HG02870 (cell line): ENCODE results near the gene INAFM1.

ENCODE experiments used
- ATAC-seq: cut with Tn5 transposase; IDR thresholded peaks from one replicate; pipeline ENCODE4 v1.9.1; 2021; ENCODE audit warnings: mild to moderate bottlenecking, moderate library complexity; ENCODE audit not compliant: unreplicated experiment

Gene INAFM1

GRCh38 chr19:47309038-47309437 lies 34.4 kb downstream of the INAFM1 start:
- no peak for ATAC-seq

GRCh38 chr19:47309608-47310007 lies 34.9 kb downstream of the INAFM1 start, which contains the start of gene C5AR1:
Gene C5AR1, plus strand, starts transcription at chr19:47309861. Its CDS starts 35 bp downstream, at chr19:47309896.
- no peak for ATAC-seq

GRCh38 chr19:47310323-47310722 lies 35.6 kb downstream of the INAFM1 start:
- no peak for ATAC-seq

- ATAC-seq, result no peak
These were observed 36.1 kb downstream of the INAFM1 start for GRCh38 chr19:47310819-47311218.

- no peak for ATAC-seq
These were observed 37.8 kb downstream of the INAFM1 start for GRCh38 chr19:47312366-47313006.

GRCh38 chr19:47313754-47314295 lies 39.1 kb downstream of the INAFM1 start:
- no peak for ATAC-seq

- no peak for ATAC-seq
These were observed 40.6 kb downstream of the INAFM1 start for GRCh38 chr19:47315125-47315821.

GRCh38 chr19:47316513-47316912 lies 41.8 kb downstream of the INAFM1 start:
- no peak for ATAC-seq

- no peak for ATAC-seq
These were observed 45.5 kb downstream of the INAFM1 start for GRCh38 chr19:47319923-47320871.

GRCh38 chr19:47321630-47322029 lies 46.9 kb downstream of the INAFM1 start:
- no peak for ATAC-seq

GRCh38 chr19:47322058-47322457 lies 47.4 kb downstream of the INAFM1 start:
- ATAC-seq, result no peak

GRCh38 chr19:47323409-47323808 lies 48.7 kb downstream of the INAFM1 start:
- ATAC-seq, result no peak

GRCh38 chr19:47323872-47324271 lies 49.2 kb downstream of the INAFM1 start:
- ATAC-seq, result no peak

GRCh38 chr19:47324502-47324901 lies 49.8 kb downstream of the INAFM1 start:
- ATAC-seq, result no peak
